ENCODE measurements around the gene TUBB2B.

TUBB2B gene

GRCh38 chr6:3258720-3259490 is 31.5 kb upstream of the TUBB2B start, which contains the start of gene PSMG4:
Gene PSMG4, plus strand, starts transcription at chr6:3258947. Its CDS starts 76 bp downstream, at chr6:3259023.
- DNase-seq, result peak; percentile 89
- Histone ChIP-seq H3K79me1 (replicated peaks; ENCODE audit: low read length, poor library complexity, severe bottlenecking) (peaks cover 24% of the 10 kb centered on the region), H2BK120ac (ENCODE audit: low read depth, low read length) (peak within 1 kb of the TSS; percentile 4), H2BK15ac (ENCODE audit: low read depth, poor library complexity, severe bottlenecking) (peak within 1 kb of the TSS; percentile 61), H3K4me2 (ENCODE audit: low read length, poor library complexity, severe bottlenecking) (peak within 1 kb of the TSS; percentile 86), H3K18ac (ENCODE audit: low read depth in 1 of 2, low read length in 2 of 2) (peak within 1 kb of the TSS; percentile 80 to 88), H3K27ac (ENCODE audit: low read length, poor library complexity, severe bottlenecking) (no peak within 1 kb of the TSS), H2BK5ac (ENCODE audit: low read depth, low read length, poor library complexity, severe bottlenecking) (no peak within 1 kb of the TSS), H2BK12ac (ENCODE audit: low read length in 2 of 2) (peak within 1 kb of the TSS in 1 of 2 experiments; percentile 70), H2AFZ (ENCODE audit: low read depth, low read length) (peak within 1 kb of the TSS; percentile 56), H3K9ac (ENCODE audit: low read length) (peak within 1 kb of the TSS; percentile 87), H3K36me3 (ENCODE audit: control insufficient read depth in 1 of 2, insufficient read depth in 2 of 2, low read depth in 1 of 2, low read length in 2 of 2) (peaks cover 8 to 18% of the 10 kb centered on the region in 2 experiments), H3K14ac (ENCODE audit: low read length in 2 of 2) (peak within 1 kb of the TSS in 1 of 2 experiments; percentile 88), H3K4ac (ENCODE audit: low read depth in 1 of 2, low read length in 2 of 2) (peak within 1 kb of the TSS; percentile 8 to 92), H4K91ac (ENCODE audit: low read length) (peak within 1 kb of the TSS; percentile 70), H3K9me3 (ENCODE audit: control insufficient read depth, low read length) (no peaks in the 10 kb centered on the region), H2AK5ac (ENCODE audit: low read length, severe bottlenecking) (no peak within 1 kb of the TSS), H3K27me3 (ENCODE audit: control insufficient read depth in 1 of 2, insufficient read depth in 1 of 2, low read length in 2 of 2) (peaks cover 7 to 15% of the 10 kb centered on the region in 2 experiments), H4K8ac (ENCODE audit: low read length) (peak within 1 kb of the TSS; percentile 90), H3K4me3 (ENCODE audit: insufficient read depth in 1 of 2, low read depth in 1 of 2, low read length in 2 of 2) (peak within 1 kb of the TSS; percentile 85 to 93), H3K23ac (ENCODE audit: low read length in 2 of 2) (peak within 1 kb of the TSS in 1 of 2 experiments; percentile 20), H3K4me1 (ENCODE audit: control insufficient read depth, insufficient read depth, low read depth, low read length) (peaks cover 22% of the 10 kb centered on the region)
- under 1% methylated on average over 66 of the region's 80 CpGs for WGBS

- no peak overlapping the region for H4K91ac ChIP-seq (ENCODE audit: low read length)
- H3K9me3 ChIP-seq (ENCODE audit: control insufficient read depth, low read length), result no peaks in the 10 kb centered on the region
- peaks cover under 1 to 11% of the 10 kb centered on the region in 2 experiments for H3K36me3 ChIP-seq (ENCODE audit: control insufficient read depth in 1 of 2, insufficient read depth in 2 of 2, low read depth in 1 of 2, low read length in 2 of 2)
- H2BK15ac ChIP-seq (ENCODE audit: low read depth, poor library complexity, severe bottlenecking), result no peak overlapping the region
- H3K18ac ChIP-seq (ENCODE audit: low read depth in 1 of 2, low read length in 2 of 2), result no peak overlapping the region
- peak overlapping the region in 1 of 2 experiments; percentile 6 for H2BK12ac ChIP-seq (ENCODE audit: low read length in 2 of 2)
- WGBS, result 90% methylated on average over 7 of the region's 12 CpGs
- H2AK5ac ChIP-seq (ENCODE audit: low read length, severe bottlenecking), result no peak overlapping the region
- H2BK5ac ChIP-seq (ENCODE audit: low read depth, low read length, poor library complexity, severe bottlenecking), result no peak overlapping the region
- peaks cover 22% of the 10 kb centered on the region for H3K4me1 ChIP-seq (ENCODE audit: control insufficient read depth, insufficient read depth, low read depth, low read length)
- H3K27me3 ChIP-seq (ENCODE audit: control insufficient read depth in 1 of 2, insufficient read depth in 1 of 2, low read length in 2 of 2), result peaks cover 7 to 15% of the 10 kb centered on the region in 2 experiments
- peak overlapping the region; percentile 69 for H3K4me2 ChIP-seq (ENCODE audit: low read length, poor library complexity, severe bottlenecking)
- no peak overlapping the region for H3K23ac ChIP-seq (ENCODE audit: low read length in 2 of 2)
- no peak overlapping the region for H4K8ac ChIP-seq (ENCODE audit: low read length)
- peak overlapping the region; percentile 54 for H3K9ac ChIP-seq (ENCODE audit: low read length)
- H3K4me3 ChIP-seq (ENCODE audit: insufficient read depth in 1 of 2, low read depth in 1 of 2, low read length in 2 of 2), result peak overlapping the region; percentile 37 to 93
- H2BK120ac ChIP-seq (ENCODE audit: low read depth, low read length), result no peak overlapping the region
- no peak overlapping the region for H2AFZ ChIP-seq (ENCODE audit: low read depth, low read length)
- no peak overlapping the region for H3K4ac ChIP-seq (ENCODE audit: low read depth in 1 of 2, low read length in 2 of 2)
- H3K27ac ChIP-seq (ENCODE audit: low read length, poor library complexity, severe bottlenecking), result no peak overlapping the region
- no peak overlapping the region for H3K14ac ChIP-seq (ENCODE audit: low read length in 2 of 2)
- peaks cover 17% of the 10 kb centered on the region for H3K79me1 ChIP-seq (replicated peaks; ENCODE audit: low read length, poor library complexity, severe bottlenecking)
- no peak for DNase-seq
Observed at GRCh38 chr6:3258201-3258600, 30.7 kb upstream of the TUBB2B start.

GRCh38 chr6:3253597-3253961 is 26.1 kb upstream of the TUBB2B start:
- Histone ChIP-seq H3K18ac (ENCODE audit: low read depth in 1 of 2, low read length in 2 of 2) (no peak overlapping the region), H2BK5ac (ENCODE audit: low read depth, low read length, poor library complexity, severe bottlenecking) (no peak overlapping the region), H3K4ac (ENCODE audit: low read depth in 1 of 2, low read length in 2 of 2) (no peak overlapping the region), H3K79me1 (replicated peaks; ENCODE audit: low read length, poor library complexity, severe bottlenecking) (no peaks in the 10 kb centered on the region), H3K9me3 (ENCODE audit: control insufficient read depth, low read length) (no peaks in the 10 kb centered on the region), H3K27me3 (ENCODE audit: control insufficient read depth in 1 of 2, insufficient read depth in 1 of 2, low read length in 2 of 2) (peaks cover 7 to 32% of the 10 kb centered on the region in 2 experiments), H3K14ac (ENCODE audit: low read length in 2 of 2) (no peak overlapping the region), H2BK120ac (ENCODE audit: low read depth, low read length) (no peak overlapping the region), H3K4me1 (ENCODE audit: control insufficient read depth, insufficient read depth, low read depth, low read length) (peaks cover 10% of the 10 kb centered on the region), H2AFZ (ENCODE audit: low read depth, low read length) (no peak overlapping the region), H2BK15ac (ENCODE audit: low read depth, poor library complexity, severe bottlenecking) (no peak overlapping the region), H2AK5ac (ENCODE audit: low read length, severe bottlenecking) (no peak overlapping the region), H3K9ac (ENCODE audit: low read length) (no peak overlapping the region), H3K36me3 (ENCODE audit: control insufficient read depth in 1 of 2, insufficient read depth in 2 of 2, low read depth in 1 of 2, low read length in 2 of 2) (no peaks in the 10 kb centered on the region), H3K4me2 (ENCODE audit: low read length, poor library complexity, severe bottlenecking) (no peak overlapping the region), H4K91ac (ENCODE audit: low read length) (no peak overlapping the region), H2BK12ac (ENCODE audit: low read length in 2 of 2) (no peak overlapping the region), H4K8ac (ENCODE audit: low read length) (no peak overlapping the region), H3K27ac (ENCODE audit: low read length, poor library complexity, severe bottlenecking) (no peak overlapping the region), H3K23ac (ENCODE audit: low read length in 2 of 2) (no peak overlapping the region), H3K4me3 (ENCODE audit: insufficient read depth in 1 of 2, low read depth in 1 of 2, low read length in 2 of 2) (no peak overlapping the region)
- 96% methylated on average over 26 of the region's 40 CpGs for WGBS
- no peak for DNase-seq

- H4K8ac ChIP-seq (ENCODE audit: low read length), result peak overlapping the region; percentile 12
- H2BK120ac ChIP-seq (ENCODE audit: low read depth, low read length), result no peak overlapping the region
- no peaks in the 10 kb centered on the region for H3K9me3 ChIP-seq (ENCODE audit: control insufficient read depth, low read length)
- WGBS, result 97% methylated on average over 21 of the region's 22 CpGs
- H2BK15ac ChIP-seq (ENCODE audit: low read depth, poor library complexity, severe bottlenecking), result no peak overlapping the region
- no peak overlapping the region for H3K4me2 ChIP-seq (ENCODE audit: low read length, poor library complexity, severe bottlenecking)
- H3K18ac ChIP-seq (ENCODE audit: low read depth in 1 of 2, low read length in 2 of 2), result no peak overlapping the region
- H3K27me3 ChIP-seq (ENCODE audit: control insufficient read depth in 1 of 2, insufficient read depth in 1 of 2, low read length in 2 of 2), result peaks cover 7 to 37% of the 10 kb centered on the region in 2 experiments
- H3K4ac ChIP-seq (ENCODE audit: low read depth in 1 of 2, low read length in 2 of 2), result peak overlapping the region in 1 of 2 experiments; percentile 30
- no peak overlapping the region for H2BK5ac ChIP-seq (ENCODE audit: low read depth, low read length, poor library complexity, severe bottlenecking)
- peaks cover 11% of the 10 kb centered on the region for H3K4me1 ChIP-seq (ENCODE audit: control insufficient read depth, insufficient read depth, low read depth, low read length)
- no peak overlapping the region for H3K27ac ChIP-seq (ENCODE audit: low read length, poor library complexity, severe bottlenecking)
- H2AK5ac ChIP-seq (ENCODE audit: low read length, severe bottlenecking), result no peak overlapping the region
- no peak overlapping the region for H2BK12ac ChIP-seq (ENCODE audit: low read length in 2 of 2)
- H3K4me3 ChIP-seq (ENCODE audit: insufficient read depth in 1 of 2, low read depth in 1 of 2, low read length in 2 of 2), result no peak overlapping the region
- DNase-seq, result no peak
- no peak overlapping the region for H4K91ac ChIP-seq (ENCODE audit: low read length)
- no peaks in the 10 kb centered on the region for H3K36me3 ChIP-seq (ENCODE audit: control insufficient read depth in 1 of 2, insufficient read depth in 2 of 2, low read depth in 1 of 2, low read length in 2 of 2)
- no peak overlapping the region for H3K23ac ChIP-seq (ENCODE audit: low read length in 2 of 2)
- H3K14ac ChIP-seq (ENCODE audit: low read length in 2 of 2), result no peak overlapping the region
- no peaks in the 10 kb centered on the region for H3K79me1 ChIP-seq (replicated peaks; ENCODE audit: low read length, poor library complexity, severe bottlenecking)
- H3K9ac ChIP-seq (ENCODE audit: low read length), result no peak overlapping the region
- no peak overlapping the region for H2AFZ ChIP-seq (ENCODE audit: low read depth, low read length)
Observed at GRCh38 chr6:3252861-3253596, 25.6 kb upstream of the TUBB2B start.

All from mesenchymal stem cell (in vitro differentiated cells and primary cell).